ENCODE data around the gene TRIM29.

TRIM29 gene

GRCh38 chr11:120135838-120136237, 2.1 kb downstream of the TRIM29 start:
- no peak for DNase-seq

DNA sequence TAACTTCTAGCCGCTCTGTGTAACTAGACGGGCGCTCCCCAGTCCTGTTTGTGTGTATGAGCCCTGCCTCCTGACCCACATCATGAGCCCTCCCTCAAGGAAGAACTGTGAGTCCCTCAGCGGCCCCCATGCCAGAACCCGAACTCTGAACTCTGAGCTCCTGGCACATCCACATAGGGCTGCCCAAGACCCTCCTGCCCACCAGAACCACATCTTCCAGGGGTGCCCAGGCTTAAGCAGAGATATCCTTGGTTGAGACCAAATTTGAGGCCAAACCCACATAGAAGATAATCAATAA, 3.0 kb downstream of the TRIM29 start:
- DNase-seq, result no peak

DNA sequence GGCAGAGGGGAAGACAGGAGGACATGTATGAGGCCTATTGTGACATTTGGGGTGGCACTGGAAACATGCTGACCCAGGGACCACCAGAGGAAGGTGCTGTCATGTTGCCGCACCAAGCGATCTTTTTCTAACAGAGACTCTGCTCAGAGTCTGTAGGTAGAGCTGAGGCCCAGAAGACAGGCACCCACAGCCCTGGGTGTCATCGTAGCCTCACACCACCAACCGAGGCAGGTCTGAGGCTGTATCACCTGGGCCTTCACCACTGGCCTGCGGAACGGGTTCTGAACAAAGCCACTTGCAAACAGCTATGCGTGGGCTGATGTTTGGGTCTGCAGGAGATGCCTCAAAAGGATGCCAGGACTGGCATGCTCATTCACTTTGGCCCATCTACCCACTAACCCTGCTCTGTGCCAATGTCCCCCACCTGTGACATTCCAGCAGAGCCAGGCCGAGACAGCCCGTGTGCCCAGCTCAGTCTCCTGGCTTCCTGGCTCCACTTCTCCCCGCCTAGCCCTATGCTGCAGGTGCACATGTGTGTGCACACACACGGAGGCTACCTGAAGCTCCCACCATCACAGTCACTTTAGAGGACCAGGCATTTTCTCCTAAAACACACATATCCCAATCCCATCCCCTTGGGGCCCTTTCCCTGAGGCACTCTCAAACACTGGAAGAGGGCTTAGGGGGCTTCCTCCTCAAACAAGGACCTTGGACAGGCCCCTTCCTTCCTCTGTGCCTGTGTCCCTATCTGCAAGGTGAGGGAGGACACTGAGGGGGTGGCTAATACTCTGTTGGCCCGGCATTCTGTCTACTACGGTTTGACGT, 3.6 kb downstream of the TRIM29 start:
- no peak for DNase-seq

GRCh38 chr11:120133216-120134105, 4.5 kb downstream of the TRIM29 start:
- no peak for DNase-seq

DNA sequence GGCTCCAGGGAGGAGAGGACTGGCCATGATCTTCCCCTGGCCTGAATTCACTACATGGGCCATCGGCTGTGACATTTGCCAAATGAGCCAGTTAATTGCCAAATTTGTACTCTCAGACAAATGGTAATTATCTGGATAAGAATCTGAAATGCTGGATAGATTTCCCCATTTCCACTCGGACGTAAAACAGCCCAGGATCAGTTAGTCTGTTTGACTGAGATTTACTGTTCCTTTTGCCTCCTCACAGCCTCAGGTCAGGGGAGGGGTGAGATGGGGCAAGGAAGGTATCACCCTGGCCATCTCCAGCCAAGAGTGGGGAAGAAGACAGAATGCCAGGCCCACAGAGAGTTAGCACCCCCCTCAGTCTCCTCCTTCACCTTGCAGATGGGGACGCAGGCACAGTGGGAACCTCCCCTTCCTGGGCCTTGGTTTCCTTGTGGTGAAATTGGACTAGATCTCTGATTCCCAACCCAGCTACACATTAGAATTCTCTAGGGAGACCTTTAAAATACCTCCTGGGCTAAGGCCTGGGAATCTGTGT, 5.2 kb downstream of the TRIM29 start:
- DNase-seq, result no peak

DNA sequence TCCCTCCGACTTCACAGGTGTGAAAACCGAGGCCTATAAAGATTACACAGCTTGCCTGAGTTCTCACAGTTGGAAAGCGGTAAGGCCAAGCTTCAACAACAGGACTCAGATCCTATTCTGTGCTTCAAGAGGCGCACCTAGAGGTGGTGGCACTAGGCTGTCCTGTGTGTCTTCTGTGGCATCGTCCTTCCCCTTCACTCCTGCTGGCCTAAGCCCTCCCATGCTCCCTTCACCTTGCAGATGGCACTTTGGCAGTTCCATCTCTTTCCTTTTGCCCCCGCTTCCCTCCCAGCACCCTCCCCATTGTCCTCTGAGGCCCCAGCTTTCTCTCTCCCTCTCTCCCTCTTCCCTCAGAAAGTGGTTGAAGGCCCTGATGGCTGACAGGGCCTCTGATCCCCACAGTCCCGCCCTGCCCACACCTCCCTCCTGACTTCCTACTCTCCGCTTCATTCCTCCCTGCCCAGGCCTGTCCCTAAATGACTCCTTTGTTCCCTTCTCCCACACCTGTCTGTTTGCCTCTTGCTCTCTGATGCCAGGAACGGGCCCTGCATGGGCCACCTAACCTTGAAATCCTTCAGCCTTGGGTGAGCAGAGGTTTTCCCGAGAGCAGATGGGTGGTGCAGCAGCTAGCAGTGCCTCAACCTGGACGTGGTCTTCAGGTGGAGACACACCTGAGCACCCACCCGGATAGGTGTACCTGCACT, 5.8 kb downstream of the TRIM29 start:
- no peak for DNase-seq

GRCh38 chr11:120130991-120131760, 6.7 kb downstream of the TRIM29 start:
- no peak for DNase-seq

GRCh38 chr11:120130176-120130980, 7.5 kb downstream of the TRIM29 start:
- DNase-seq, result no peak

DNA sequence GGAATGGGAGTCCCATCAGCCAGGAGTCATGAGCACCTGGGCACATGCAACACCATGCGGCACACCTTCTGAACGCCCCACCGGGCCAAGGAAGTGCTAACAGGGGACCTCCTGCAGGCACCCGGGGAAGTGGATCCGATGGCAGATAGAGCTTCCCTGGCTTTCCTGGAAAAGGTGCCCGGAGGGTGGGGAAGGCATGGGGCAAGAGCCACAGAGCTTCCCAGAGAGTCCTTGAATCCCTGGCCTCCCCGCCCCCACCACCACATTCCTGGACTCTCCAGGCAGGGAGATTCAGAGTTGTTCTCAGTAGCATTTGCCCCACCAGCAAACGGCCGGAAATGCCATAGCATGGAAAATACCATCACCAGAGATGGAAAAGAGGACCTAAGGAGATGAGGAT, 8.3 kb downstream of the TRIM29 start:
- no peak for DNase-seq

DNA sequence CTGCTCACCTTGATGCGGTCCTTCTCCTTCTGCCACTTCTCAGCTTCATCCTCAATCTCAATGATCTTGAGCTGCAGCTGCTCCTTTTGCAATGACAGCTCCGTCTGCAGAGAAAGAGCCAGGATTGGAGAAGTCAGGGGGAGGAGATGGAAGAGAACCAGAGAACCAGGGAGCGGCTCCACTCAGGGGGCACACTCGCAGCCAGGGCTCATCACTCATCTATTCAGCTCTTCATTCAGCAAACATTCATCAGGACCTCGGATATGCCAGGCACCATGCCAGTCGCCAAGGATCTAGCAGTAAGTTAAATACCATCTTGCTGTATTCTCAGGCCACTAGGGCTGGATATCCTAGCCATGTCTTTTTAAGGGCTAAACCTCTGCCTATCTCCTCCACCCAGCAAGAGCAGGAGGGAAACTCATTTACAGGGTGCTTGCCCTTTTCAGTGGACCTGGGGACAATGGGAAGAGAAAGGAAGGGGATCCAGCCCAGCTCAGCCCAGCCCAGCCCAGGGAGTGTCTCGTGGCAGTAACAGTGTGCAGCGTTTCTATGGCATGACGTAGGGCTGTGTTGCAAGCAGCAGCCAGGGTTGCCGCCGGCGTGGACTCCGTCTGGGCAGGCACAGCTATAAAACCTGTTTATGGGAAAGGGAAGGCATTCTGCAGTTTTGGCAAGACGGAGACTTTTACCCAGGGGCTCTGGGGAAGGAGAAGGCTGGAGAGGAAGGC, 9.4 kb downstream of the TRIM29 start:
- no peak for DNase-seq

GRCh38 chr11:120127236-120127635, 10.7 kb downstream of the TRIM29 start:
- no peak for DNase-seq

GRCh38 chr11:120126620-120127019, 11.3 kb downstream of the TRIM29 start:
- no peak for DNase-seq

DNA sequence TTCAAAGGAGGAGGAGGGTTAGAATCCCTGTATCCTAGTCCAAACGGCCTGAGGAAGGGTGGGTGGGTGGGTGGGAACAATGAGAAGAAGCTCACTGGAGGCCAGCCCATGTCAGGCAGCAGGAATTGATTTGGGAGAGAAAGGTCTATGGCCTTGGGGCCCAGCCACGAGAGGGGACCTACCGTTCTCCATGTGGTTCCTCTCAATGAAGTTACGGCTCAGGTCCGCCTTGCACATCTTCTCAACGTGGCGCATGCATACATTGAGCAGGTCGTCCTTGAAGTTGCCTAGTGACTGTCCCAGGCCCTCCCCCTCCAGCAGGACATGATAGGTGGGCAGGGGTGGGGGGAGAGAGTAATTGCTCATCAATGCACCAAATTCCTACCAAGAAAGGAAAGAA, 12.4 kb downstream of the TRIM29 start:
- DNase-seq, result no peak

DNA sequence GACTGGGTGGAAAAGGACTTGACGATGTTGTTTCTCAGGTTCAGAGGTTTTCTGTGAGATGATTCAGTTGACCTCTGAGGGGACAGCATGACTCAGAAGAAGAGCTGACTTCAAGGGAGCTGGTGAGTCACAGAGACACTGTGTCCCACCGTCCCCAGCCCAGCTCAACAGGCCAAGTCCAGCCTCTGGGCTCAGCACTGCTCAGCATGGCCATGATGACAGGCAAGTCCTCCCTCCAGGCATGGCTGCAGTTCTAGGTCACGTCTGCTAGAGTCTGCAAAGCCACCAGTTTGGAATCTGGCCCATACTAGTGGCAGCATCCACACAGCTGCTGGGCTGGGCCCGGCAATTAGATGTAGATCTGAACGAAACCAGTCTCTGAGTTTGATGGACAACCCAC, 12.9 kb downstream of the TRIM29 start:
- no peak for DNase-seq

GRCh38 chr11:120124355-120124754, 13.6 kb downstream of the TRIM29 start:
- no peak for DNase-seq

GRCh38 chr11:120123946-120124345, 14.0 kb downstream of the TRIM29 start:
- DNase-seq, result no peak

DNA sequence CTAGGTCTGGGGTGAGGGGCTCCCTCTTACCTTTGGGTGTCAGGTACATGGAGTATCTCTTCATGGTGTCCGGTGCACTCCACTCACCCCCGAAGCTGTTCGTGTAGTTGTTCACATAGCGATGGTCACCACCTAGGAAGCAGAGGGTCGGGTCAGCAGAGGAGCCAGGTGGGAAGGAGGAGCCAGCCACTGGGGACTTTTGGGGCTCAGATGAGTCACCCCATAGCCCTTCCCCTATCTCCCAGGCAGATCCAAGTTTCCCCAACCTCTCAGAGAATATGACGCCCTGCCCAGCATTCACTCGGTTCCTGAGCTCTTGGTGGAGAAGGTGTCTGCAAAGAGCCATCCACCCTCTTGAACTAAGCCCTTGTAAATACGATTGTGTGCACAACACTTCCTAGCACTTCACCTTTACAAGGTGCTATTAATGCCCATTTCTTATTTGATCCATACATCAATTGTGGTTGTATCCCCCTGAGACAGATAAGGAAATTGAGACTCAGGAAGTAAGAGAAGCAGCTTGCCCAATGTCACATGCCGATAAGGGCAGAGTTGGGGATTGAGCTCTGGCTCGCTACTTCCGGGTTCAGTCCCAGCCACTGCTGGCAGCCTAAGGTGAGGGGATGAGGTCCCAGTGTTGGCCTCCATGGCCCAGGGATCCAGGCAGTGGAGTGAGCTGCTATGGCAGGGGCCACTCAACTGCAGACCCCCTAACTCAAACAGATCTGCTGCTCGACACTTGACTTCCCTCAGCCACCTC, 14.8 kb downstream of the TRIM29 start:
- DNase-seq, result no peak

DNA sequence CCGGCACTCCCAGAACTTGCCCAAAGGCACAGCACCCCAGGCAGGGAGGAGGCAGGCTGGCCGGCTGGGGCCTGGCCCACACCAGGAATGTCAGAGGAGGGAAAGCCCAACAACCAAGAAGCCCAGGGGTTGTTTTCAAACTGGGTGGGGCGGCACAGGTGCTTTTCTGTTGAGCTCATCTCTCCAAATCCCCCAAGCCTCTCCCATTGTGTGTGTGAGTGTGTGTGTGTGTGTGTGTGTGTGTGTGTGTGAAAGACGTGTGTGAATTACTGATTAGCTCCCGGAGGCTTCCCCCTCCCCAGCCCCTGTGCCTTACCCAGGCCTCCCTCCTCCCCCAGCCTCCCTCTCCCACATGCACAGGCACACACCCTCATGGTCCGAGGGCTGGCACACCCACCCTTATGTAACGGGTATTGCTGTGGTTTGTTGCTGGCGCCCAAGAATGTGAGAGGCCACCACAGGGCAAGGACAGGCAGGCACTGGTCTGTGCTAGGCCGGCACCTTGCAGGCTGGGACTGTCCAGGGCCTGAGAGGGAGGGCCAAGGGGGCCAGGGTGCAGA, 15.9 kb downstream of the TRIM29 start:
- DNase-seq, result no peak

- no peak for DNase-seq
These were observed 16.6 kb downstream of the TRIM29 start for GRCh38 chr11:120121336-120121735.

Measured in activated gamma-delta T cell (primary cell).